Measurements from ENCODE around the gene H1-8.

- TF ChIP-seq, protein P1, sequence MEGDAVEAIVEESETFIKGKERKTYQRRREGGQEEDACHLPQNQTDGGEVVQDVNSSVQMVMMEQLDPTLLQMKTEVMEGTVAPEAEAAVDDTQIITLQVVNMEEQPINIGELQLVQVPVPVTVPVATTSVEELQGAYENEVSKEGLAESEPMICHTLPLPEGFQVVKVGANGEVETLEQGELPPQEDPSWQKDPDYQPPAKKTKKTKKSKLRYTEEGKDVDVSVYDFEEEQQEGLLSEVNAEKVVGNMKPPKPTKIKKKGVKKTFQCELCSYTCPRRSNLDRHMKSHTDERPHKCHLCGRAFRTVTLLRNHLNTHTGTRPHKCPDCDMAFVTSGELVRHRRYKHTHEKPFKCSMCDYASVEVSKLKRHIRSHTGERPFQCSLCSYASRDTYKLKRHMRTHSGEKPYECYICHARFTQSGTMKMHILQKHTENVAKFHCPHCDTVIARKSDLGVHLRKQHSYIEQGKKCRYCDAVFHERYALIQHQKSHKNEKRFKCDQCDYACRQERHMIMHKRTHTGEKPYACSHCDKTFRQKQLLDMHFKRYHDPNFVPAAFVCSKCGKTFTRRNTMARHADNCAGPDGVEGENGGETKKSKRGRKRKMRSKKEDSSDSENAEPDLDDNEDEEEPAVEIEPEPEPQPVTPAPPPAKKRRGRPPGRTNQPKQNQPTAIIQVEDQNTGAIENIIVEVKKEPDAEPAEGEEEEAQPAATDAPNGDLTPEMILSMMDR (IDR thresholded peaks at IDR 0.05) = no peak
- no peak for TF ChIP-seq POLR2A (IDR thresholded peaks at IDR 0.05)
Measured at GRCh38 chr3:129553171-129553570, 10.2 kb downstream of the H1-8 start.
